T-helper 2 cell (primary cell): ENCODE measurements around the gene SULT2B1.
A peak's percentile ranks its signal among the peaks of the same experiment; 100 is the strongest.
"Not testable (repeated sequence)": the region's sequence is repeated elsewhere in the genome, so short reads cannot be mapped to it uniquely, and the experiment has no call there.

ENCODE experiments used
- DNase-seq, 5 experiments: peaks; one replicate each; pipeline versions ENCODE4 v3.0.0 to v3.0.0-alpha.2; 2012 to 2022
- total RNA-seq, 2 donors: gene quantifications; one replicate each; lab custom pipeline; 2026; lab: John Stamatoyannopoulos, UW

Gene SULT2B1
- 0 reads per million in 2 donors for total RNA-seq

GRCh38 chr19:48551437-48552302 is at the start of gene SULT2B1:
SULT2B1 (plus strand) TSS chr19:48552172; CDS start chr19:48552253, 81 bp downstream.
- no peak for DNase-seq

GRCh38 chr19:48502350-48503018 is 49.5 kb upstream of the SULT2B1 start:
- peak in 3 of 5 experiments; percentile 52 to 78 (median 53) for DNase-seq

GRCh38 chr19:48506138-48506733 is 45.7 kb upstream of the SULT2B1 start:
- DNase-seq = peak in 2 of 5 experiments; percentile 39 to 76

- no peak for DNase-seq
These were observed 44.0 kb upstream of the SULT2B1 start for GRCh38 chr19:48507911-48508439.

- no peak for DNase-seq
These were observed 43.1 kb upstream of the SULT2B1 start for GRCh38 chr19:48508729-48509411.

GRCh38 chr19:48509467-48510194 is 42.3 kb upstream of the SULT2B1 start:
- DNase-seq = no peak

GRCh38 chr19:48510421-48511268 is 41.3 kb upstream of the SULT2B1 start:
- DNase-seq = peak; percentile 46 to 75 (median 65)

GRCh38 chr19:48511321-48511731 is 40.6 kb upstream of the SULT2B1 start:
- DNase-seq = no peak

- DNase-seq = peak; percentile 49 to 95 (median 78)
These were observed 40.0 kb upstream of the SULT2B1 start, which contains the start of gene LMTK3 for GRCh38 chr19:48511800-48512503. LMTK3 (minus strand) TSS chr19:48511835; CDS start chr19:48511576, 259 bp downstream.

- DNase-seq = peak in 1 of 5 experiments; percentile 51
These were observed 39.3 kb upstream of the SULT2B1 start for GRCh38 chr19:48512504-48513288.

- DNase-seq = peak in 4 of 5 experiments; percentile 52 to 86 (median 62)
These were observed 38.5 kb upstream of the SULT2B1 start for GRCh38 chr19:48513289-48514122.

- no peak for DNase-seq
These were observed 37.9 kb upstream of the SULT2B1 start for GRCh38 chr19:48514123-48514458.

- no peak for DNase-seq
These were observed 35.4 kb upstream of the SULT2B1 start for GRCh38 chr19:48516536-48516935.

- no peak for DNase-seq
These were observed 33.8 kb upstream of the SULT2B1 start for GRCh38 chr19:48518207-48518606.

- not testable (repeated sequence) for DNase-seq
These were observed 32.5 kb upstream of the SULT2B1 start for GRCh38 chr19:48519426-48519825.

- no peak for DNase-seq
These were observed 31.8 kb upstream of the SULT2B1 start for GRCh38 chr19:48520134-48520533.

- DNase-seq = no peak
These were observed 27.8 kb upstream of the SULT2B1 start for GRCh38 chr19:48524221-48524620.

- DNase-seq = no peak
These were observed 27.2 kb upstream of the SULT2B1 start for GRCh38 chr19:48524732-48525131.
